ENCODE data around the gene APOA5. TPM values are rescaled to one million over a fixed set of nuclear protein-coding genes. Genes with fewer than 3 reads are reported as not detected.

The APOA5 gene
- total and polyA plus RNA-seq, 9 of the 15 experiments (the other 6 are each of a cell fraction or from before 2014, with no cell fraction given) = not detected

DNA sequence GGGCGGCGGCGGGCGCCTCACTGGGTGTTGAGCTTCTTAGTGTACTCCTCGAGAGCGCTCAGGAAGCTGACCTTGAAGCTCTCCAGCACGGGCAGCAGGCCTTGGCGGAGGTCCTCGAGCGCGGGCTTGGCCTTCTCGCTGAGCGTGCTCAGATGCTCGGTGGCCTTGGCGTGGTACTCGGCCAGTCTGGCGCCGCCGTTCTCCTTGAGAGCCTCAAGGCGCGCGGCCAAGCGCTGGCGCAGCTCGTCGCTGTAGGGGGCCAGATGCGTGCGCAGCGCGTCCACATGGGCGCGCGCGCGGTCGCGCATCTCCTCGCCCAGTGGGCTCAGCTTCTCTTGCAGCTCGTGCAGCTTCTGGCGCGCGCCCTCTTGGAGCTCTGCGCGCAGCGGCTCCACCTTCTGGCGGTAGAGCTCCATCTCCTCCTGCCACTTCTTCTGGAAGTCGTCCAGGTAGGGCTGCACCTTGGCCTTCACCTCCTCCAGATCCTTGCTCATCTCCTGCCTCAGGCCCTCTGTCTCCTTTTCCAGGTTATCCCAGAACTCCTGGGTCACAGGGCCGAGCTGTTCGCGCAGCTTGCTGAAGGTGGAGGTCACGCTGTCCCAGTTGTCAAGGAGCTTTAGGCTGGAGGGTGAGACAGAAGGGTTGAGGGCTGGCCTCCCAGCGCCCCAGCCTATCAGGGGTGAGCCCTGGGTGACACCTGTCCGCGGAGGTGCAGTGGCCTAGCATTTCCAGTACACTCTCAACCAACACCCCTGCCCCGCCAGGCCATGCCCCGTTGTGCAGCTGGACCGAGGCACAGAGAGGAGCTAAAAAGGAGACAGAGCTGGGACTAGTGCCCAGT lies 44.3 kb upstream of the APOA5 start:
- no peak overlapping the region for H3K27ac ChIP-seq (ENCODE audit: extremely low read depth, low read depth, low read length)
- ChIA-PET POLR2A (interaction anchor here (0.6 to 1.5 kb wide), 9 partner anchors 12 to 337 kb away, joined by 3 to 7 read pairs (median 3); no protein-coding TSS in a partner anchor), CTCF (ENCODE audit: low intra/inter-chr PET ratio) (no interaction called here)
- intact Hi-C loops (cut with micrococcal nuclease) = loop anchor here (1.0 to 10.0 kb wide), 2 partner anchors 48 to 101 kb away; partner anchors contain the start of gene ZPR1
- H3K4me3 ChIP-seq = peak overlapping the region; percentile 24
- no peaks in the 10 kb centered on the region for H3K9me3 ChIP-seq (replicated peaks; ENCODE audit: control insufficient read depth, insufficient read depth, low read depth, low read length)
- peaks cover 0 to 7% of the 10 kb centered on the region in 2 experiments; a peak in 2 of 5 replicates for H3K27me3 ChIP-seq (ENCODE audit: control insufficient read depth in 2 of 2, insufficient read depth in 2 of 2, low read length in 2 of 2)
- H3K9me1 ChIP-seq (ENCODE audit: control insufficient read depth, insufficient read depth, low read length) = no peaks in the 10 kb centered on the region
- BruUV-seq (replicated peaks) = no TSS peak
- peak; percentile 88 for ATAC-seq
- no peaks in the 10 kb centered on the region for H3K79me2 ChIP-seq (ENCODE audit: control insufficient read depth, insufficient read depth, low read length)
- 17% methylated on average over 33 of the region's 57 CpGs for WGBS (ENCODE audit: insufficient coverage, low coverage, missing lambda C conversion rate)
- H3K4me1 ChIP-seq (replicated peaks in 1 of 2; ENCODE audit: control insufficient read depth in 2 of 2, insufficient read depth in 2 of 2, low read length in 2 of 2) = peaks cover 12 to 30% of the 10 kb centered on the region in 2 experiments; a peak in 4 of 5 replicates
- peak overlapping the region; percentile 77 for H3K4me2 ChIP-seq (ENCODE audit: insufficient read depth, low read length)
- H2AFZ ChIP-seq (ENCODE audit: low read depth, low read length) = peak overlapping the region; percentile 88
- DNase-seq (ENCODE audit: extremely low read depth in 1 of 4, low spot score in 3 of 4) = peak; percentile 84 to 92 (median 91)
- in situ Hi-C loops (cut with MboI) = no loop called here
- H3K36me3 ChIP-seq (ENCODE audit: control insufficient read depth, insufficient read depth, low read length) = no peaks in the 10 kb centered on the region
- peak overlapping the region; percentile 39 to 89; a peak in 2 of 4 replicates for H3K9ac ChIP-seq (ENCODE audit: insufficient read depth in 1 of 2, low read depth in 2 of 2, low read length in 2 of 2)
- peak; percentile 90 for FAIRE-seq
- H4K20me1 ChIP-seq (replicated peaks; ENCODE audit: control insufficient read depth, insufficient read depth, low read length) = no peaks in the 10 kb centered on the region
- peak; percentile 50; the same call in 1 of the 2 replicates for TF ChIP-seq HNRNPL (IDR thresholded peaks at IDR 0.05; ENCODE audit: low read depth, low read length)
- TF ChIP-seq MEF2A (IDR thresholded peaks at IDR 0.05; ENCODE audit: control insufficient read depth, low read depth, low read length) = 0 out of 2 replicates have a peak, but pooled peaks have one; percentile 9
- TF ChIP-seq CREB1 (IDR thresholded peaks at IDR 0.05) = 0 out of 2 replicates have a peak, but pooled peaks have one; percentile 46
- TF ChIP-seq CREB1 (CRISPR knock-in tag; IDR thresholded peaks at IDR 0.05) = no peak
- TF ChIP-seq CCNT2 (IDR thresholded peaks at IDR 0.05; ENCODE audit: borderline replicate concordance, extremely low read depth, insufficient read length, low read depth, low read length) = peak; percentile 56
- peak; percentile 75 for TF ChIP-seq BHLHE40 (IDR thresholded peaks at IDR 0.05; ENCODE audit: low read length)
- TF ChIP-seq, protein P1, sequence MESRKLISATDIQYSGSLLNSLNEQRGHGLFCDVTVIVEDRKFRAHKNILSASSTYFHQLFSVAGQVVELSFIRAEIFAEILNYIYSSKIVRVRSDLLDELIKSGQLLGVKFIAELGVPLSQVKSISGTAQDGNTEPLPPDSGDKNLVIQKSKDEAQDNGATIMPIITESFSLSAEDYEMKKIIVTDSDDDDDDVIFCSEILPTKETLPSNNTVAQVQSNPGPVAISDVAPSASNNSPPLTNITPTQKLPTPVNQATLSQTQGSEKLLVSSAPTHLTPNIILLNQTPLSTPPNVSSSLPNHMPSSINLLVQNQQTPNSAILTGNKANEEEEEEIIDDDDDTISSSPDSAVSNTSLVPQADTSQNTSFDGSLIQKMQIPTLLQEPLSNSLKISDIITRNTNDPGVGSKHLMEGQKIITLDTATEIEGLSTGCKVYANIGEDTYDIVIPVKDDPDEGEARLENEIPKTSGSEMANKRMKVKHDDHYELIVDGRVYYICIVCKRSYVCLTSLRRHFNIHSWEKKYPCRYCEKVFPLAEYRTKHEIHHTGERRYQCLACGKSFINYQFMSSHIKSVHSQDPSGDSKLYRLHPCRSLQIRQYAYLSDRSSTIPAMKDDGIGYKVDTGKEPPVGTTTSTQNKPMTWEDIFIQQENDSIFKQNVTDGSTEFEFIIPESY (CRISPR knock-in tag; IDR thresholded peaks at IDR 0.05) = peak; percentile 77
- TF ChIP-seq, protein P2, sequence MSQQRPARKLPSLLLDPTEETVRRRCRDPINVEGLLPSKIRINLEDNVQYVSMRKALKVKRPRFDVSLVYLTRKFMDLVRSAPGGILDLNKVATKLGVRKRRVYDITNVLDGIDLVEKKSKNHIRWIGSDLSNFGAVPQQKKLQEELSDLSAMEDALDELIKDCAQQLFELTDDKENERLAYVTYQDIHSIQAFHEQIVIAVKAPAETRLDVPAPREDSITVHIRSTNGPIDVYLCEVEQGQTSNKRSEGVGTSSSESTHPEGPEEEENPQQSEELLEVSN (IDR thresholded peaks at IDR 0.05; ENCODE audit: borderline replicate concordance in 1 of 2, extremely low read depth in 1 of 2, insufficient read depth in 1 of 2, insufficient read length in 1 of 2, low read depth in 1 of 2, low read length in 1 of 2, poor library complexity in 1 of 2, severe bottlenecking in 1 of 2) = peak; percentile 81 to 90
- peak in 1 of 2 experiments; percentile 42; a peak in 1 of 4 replicates for TF ChIP-seq RCOR1 (IDR thresholded peaks at IDR 0.05; ENCODE audit: borderline replicate concordance in 1 of 2, low read depth in 2 of 2, low read length in 2 of 2)
- TF ChIP-seq, protein P3, sequence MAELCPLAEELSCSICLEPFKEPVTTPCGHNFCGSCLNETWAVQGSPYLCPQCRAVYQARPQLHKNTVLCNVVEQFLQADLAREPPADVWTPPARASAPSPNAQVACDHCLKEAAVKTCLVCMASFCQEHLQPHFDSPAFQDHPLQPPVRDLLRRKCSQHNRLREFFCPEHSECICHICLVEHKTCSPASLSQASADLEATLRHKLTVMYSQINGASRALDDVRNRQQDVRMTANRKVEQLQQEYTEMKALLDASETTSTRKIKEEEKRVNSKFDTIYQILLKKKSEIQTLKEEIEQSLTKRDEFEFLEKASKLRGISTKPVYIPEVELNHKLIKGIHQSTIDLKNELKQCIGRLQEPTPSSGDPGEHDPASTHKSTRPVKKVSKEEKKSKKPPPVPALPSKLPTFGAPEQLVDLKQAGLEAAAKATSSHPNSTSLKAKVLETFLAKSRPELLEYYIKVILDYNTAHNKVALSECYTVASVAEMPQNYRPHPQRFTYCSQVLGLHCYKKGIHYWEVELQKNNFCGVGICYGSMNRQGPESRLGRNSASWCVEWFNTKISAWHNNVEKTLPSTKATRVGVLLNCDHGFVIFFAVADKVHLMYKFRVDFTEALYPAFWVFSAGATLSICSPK (IDR thresholded peaks at IDR 0.05; ENCODE audit: borderline replicate concordance) = no peak
- TF ChIP-seq HMG20A (CRISPR knock-in tag; conservative IDR thresholded peaks at IDR 0.05) = no peak
- TF ChIP-seq, protein P4, sequence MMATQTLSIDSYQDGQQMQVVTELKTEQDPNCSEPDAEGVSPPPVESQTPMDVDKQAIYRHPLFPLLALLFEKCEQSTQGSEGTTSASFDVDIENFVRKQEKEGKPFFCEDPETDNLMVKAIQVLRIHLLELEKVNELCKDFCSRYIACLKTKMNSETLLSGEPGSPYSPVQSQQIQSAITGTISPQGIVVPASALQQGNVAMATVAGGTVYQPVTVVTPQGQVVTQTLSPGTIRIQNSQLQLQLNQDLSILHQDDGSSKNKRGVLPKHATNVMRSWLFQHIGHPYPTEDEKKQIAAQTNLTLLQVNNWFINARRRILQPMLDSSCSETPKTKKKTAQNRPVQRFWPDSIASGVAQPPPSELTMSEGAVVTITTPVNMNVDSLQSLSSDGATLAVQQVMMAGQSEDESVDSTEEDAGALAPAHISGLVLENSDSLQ (IDR thresholded peaks at IDR 0.05) = no peak
- TF ChIP-seq ETV5 (CRISPR knock-in tag; IDR thresholded peaks at IDR 0.05; ENCODE audit: low read depth) = peak; percentile 47; the same call in 1 of the 2 replicates

Data from K562 (cell line).